HEK293 (cell line): ENCODE measurements around the gene SLC6A17.

ENCODE experiments used
- IKZF3 ChIP-seq: fragments of 450-650 bp; IDR thresholded peaks from 2 replicates; pipeline ENCODE4 v1.5.0; 2018; ENCODE audit warnings: missing biosample characterization, mild to moderate bottlenecking, missing genetic modification characterization, moderate library complexity
- REPIN1 ChIP-seq: fragments of 450-650 bp; formaldehyde crosslinking; IDR thresholded peaks from 2 replicates; pipeline ENCODE4 v1.5.1; 2017; ENCODE audit warnings: missing biosample characterization, missing genetic modification characterization, low read depth
- SETDB1 ChIP-seq: IDR thresholded peaks from one replicate; pipeline ENCODE4 v1.6.1; 2017; ENCODE audit warnings: mild to moderate bottlenecking, low read length, moderate library complexity, mixed read lengths; ENCODE audit not compliant: insufficient read length
- TF ChIP-seq, protein P1 (sequence below): fragments of 450-650 bp; formaldehyde crosslinking; IDR thresholded peaks from 2 replicates; pipeline ENCODE4 v1.5.1; 2016; ENCODE audit warnings: missing biosample characterization, missing genetic modification characterization
- TF ChIP-seq, protein P2 (sequence below): IDR thresholded peaks from 2 replicates; pipeline ENCODE4 v1.6.1; 2011; ENCODE audit warnings: mild to moderate bottlenecking, low read depth, low read length, borderline replicate concordance

DNA sequence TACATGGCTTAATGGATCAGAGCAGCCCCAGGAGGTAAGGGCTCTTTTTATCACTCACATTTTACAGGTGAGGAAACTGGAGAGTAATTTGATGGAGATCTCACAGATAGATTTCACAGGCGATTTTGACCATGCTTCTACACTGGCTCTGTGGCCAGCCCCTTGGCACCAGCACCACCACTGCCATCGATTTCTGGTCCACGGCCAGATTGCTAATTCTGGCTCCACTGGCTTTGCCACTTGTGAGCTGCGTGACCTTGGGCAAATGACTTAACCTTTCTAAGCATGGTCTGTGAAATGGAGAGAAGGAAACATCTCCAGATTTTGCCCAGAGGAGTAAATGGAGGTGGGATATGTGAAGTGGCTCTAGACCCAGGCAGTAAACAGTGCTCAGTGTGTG, 92.4 kb downstream of the SLC6A17 start:
- TF ChIP-seq, protein P1, sequence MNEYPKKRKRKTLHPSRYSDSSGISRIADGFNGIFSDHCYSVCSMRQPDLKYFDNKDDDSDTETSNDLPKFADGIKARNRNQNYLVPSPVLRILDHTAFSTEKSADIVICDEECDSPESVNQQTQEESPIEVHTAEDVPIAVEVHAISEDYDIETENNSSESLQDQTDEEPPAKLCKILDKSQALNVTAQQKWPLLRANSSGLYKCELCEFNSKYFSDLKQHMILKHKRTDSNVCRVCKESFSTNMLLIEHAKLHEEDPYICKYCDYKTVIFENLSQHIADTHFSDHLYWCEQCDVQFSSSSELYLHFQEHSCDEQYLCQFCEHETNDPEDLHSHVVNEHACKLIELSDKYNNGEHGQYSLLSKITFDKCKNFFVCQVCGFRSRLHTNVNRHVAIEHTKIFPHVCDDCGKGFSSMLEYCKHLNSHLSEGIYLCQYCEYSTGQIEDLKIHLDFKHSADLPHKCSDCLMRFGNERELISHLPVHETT: no peak
- TF ChIP-seq, protein P2, sequence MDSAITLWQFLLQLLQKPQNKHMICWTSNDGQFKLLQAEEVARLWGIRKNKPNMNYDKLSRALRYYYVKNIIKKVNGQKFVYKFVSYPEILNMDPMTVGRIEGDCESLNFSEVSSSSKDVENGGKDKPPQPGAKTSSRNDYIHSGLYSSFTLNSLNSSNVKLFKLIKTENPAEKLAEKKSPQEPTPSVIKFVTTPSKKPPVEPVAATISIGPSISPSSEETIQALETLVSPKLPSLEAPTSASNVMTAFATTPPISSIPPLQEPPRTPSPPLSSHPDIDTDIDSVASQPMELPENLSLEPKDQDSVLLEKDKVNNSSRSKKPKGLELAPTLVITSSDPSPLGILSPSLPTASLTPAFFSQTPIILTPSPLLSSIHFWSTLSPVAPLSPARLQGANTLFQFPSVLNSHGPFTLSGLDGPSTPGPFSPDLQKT: no peak
- TF ChIP-seq SETDB1: no peak
- no peak for TF ChIP-seq REPIN1 (tag by site-specific recombination)
- TF ChIP-seq IKZF3 (tag by site-specific recombination): no peak
